Hindlimb muscle (tissue), 1 donor: ENCODE data around the gene FNBP1. TPM values are rescaled to one million over a fixed set of nuclear protein-coding genes. Genes with fewer than 3 reads are reported as not detected.

Source experiments
- DNase-seq: peaks from one replicate; pipeline ENCODE4 v3.0.0-alpha.2; 2013
- polyA plus RNA-seq: library from polyadenylated mRNA; unstranded; fragments of 120-200 nt; gene quantifications from one replicate; pipeline ENCODE4 v1.2.1, GENCODE V29; 2013; ENCODE audit not compliant: insufficient read length

Gene FNBP1
- polyA plus RNA-seq, 1 donor: 19.8 TPM

DNA sequence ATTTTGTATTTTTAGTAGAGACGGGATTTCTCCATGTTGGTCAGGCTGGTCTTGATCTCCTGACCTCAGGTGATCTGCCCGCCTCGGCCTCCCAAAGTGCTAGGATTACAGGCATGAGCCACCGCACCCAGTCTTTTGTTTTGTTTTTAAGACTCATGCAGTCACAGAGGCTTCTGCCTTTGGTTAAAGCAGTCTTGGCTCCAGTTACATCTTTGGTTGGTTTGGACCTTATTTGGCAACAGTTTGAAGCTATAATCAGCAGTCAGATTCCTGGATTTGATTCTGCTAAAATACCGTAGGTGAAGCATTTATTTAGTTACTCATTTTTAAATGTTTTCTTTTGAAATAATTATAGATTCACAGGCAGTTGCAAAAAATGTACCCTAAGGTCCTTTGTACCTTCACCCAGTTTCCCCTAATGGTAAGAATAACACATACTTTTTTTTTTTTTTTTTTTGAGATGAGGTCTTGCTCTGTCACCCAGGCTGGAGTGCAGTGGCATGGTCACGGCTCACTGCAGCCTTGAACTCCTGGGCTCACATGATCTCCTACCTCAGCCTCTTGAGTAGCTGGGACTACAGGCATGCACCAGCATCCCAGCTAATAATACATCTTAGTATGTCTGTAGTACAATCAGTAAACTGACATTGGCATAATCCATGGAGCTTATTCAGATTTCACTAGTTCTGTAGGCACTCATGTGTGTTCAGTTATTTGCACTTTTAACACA lies 192.0 kb downstream of the FNBP1 start:
- no peak for DNase-seq

DNA sequence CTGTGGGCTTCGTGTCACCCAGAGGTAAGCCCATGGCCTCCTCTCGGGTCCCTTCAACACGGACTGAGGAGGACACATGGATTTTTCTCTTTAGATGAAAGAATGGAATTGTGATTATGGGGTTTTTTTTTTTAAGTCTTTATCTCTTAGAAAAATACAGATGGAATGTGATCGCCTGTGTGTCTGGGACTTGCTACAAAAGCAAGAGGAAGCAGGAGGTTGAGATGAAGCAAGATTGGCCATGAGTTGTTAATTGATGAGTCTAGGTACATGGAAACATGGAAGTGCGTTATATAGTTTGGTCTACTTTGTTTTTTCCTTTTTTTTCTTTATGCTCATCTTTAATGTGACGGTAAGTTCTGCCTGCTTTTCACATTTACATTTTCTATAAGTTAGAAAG lies 193.1 kb downstream of the FNBP1 start:
- no peak for DNase-seq

DNA sequence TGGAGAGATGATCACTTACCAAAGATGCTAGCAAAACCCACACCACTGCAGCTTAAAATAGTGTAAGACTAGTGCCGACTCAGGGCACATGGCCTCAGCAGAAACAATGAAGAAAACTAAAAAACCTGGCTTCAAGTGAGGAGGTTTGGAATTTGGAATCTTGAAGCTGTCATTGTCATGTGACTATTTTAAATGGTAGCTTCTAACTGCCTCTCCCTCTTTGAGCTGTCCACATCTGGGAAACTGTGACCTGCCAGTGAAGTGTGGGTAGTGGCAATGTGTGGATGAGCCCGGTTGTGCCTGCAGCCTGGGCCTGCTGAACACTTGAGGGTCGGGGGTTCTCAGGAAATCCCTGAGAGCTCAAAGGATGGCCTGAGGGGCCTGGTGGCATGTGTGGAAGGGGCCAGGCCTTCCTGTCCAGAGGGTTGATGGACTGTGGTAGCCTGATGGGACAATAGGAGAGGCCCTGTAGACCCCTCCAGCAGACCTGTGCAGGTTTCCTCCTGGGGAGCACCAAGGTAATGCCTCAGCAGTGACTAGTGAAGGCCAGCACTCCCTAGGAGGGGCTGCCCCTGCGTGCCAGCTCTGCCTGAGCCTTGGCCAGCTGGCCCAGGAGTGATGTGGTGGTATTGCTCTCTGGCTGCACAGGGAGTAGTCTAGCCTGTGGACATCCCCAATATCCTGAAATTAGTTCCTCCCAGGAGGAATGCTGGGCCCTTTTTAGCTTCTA lies 194.1 kb downstream of the FNBP1 start:
- DNase-seq: no peak

DNA sequence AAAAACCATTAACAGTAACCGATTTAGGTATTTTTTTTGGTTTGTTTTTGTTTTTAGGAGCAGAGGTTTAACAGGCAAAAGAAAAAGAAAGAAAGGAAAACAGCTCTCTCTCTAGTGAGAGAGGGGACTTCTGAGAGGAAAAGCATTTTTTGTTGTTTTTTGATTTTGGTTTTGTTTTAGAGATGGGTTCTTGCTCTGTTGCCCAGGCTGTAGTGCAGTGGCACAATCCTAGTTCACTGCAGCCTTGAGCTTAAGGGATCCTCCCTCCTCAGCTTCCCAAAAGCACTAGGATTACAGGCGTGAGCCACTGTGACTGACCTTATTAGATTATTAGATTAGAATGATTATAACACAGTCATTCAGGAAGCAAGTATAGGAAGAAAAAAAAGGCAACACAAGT lies 197.6 kb downstream of the FNBP1 start:
- no peak for DNase-seq

DNA sequence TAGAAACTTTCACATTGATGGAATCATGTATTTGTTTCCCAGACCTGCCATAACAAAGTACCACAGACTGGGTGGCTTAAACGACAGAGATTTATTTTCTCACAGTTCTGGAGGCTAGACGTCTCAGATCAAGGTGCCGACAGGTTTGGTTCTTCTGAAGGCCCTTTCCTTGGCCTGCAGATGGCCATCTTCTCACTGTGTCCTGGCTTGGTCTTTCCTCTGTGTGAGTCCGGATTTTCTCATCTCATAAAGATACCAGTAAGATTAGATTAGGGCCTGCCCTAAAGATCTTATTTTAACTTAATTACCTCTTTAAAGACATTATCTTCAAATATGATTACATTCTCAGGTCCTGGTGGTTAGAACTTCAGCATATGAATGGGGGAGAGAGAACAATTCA lies 201.9 kb downstream of the FNBP1 start:
- no peak for DNase-seq

DNA sequence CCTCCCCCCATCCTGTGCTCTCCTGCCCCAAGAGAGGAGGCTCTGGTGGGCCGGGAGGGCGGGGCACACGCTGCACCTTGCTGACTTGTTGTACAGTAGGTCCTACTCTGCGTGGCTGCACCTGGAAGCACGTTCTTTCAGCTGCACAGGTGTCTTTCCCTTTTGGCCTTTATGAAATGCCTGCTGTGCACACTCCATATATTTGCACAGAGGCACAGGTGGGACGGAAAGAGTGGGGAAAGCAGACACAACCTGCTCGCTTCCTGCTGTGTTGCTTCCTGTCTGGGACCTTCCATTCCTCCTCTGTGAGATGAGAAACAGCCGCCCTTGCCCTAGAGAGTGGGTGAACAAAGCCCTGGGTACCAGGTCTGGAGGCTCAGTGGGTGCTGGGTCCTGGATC lies 203.0 kb downstream of the FNBP1 start:
- DNase-seq: no peak

DNA sequence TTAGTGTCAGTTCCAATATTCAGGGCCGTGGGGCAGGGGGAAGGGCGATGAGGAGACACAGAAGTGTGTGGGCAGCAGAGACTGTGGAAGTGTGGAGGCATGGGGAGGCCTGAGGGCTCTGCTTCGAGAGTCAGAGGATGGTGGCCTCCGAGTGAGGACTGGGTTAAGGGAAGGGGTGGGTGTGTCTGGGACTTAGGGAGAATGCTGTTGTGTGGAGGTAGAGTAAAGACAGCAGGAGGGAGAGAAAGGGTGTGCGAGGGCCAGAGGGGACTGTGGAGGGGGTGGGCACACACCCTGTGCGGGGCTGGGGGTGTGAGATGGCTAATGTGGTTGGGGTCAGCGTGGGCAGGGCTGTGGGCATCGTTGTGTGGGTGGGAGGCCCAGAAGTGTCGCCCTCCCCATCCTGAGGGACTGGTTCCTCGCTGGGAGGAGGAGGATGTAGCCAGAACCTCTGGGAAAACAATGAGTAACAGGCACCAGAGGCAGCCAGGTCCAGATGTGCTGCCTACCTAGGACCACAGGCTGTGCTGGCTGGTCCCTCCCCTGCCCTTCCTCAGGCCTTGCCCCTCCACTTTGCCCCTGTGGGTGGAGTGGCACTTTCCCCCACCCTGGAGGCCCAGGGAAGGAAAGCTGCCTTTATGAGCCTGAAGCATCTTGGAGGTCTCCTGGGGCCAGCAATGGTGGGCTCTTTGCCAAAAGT lies 203.5 kb downstream of the FNBP1 start:
- no peak for DNase-seq

DNA sequence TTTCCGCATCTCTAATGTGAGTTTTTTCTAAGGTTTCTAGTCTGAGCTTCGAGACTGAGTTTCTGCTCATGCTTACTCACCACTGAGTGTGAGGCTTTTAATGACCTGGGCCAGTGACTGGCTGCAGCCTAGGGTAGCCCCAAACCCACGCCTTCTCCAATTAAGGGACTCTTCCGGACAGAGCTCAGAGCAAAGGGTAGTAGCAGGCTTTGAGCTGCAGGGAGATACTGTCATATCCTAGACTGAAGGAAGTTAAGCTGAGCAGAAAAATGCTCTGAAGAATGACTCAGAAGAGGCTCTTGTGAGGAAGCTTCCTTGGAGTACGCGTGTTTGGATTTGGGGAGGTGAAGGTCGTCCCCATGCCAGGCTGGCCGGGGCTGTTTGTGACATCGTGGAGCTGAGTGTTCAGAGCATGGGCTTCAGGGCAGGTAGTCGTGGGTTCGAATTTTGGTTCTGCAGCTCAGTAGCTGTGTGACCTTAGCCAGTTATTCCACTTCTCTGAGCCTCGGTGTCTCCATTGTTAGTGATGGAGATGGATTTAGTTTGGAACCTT lies 204.2 kb downstream of the FNBP1 start:
- DNase-seq: no peak

Other genes starting within 250 kb of the FNBP1 start
- 13.6 TPM for gene TOR1B, start 240.0 kb downstream of the FNBP1 start, polyA plus RNA-seq
- gene TOR1A, start 219.1 kb downstream of the FNBP1 start, polyA plus RNA-seq: 21.6 TPM
- 37.0 TPM for gene C9orf78, start 207.9 kb downstream of the FNBP1 start, polyA plus RNA-seq
- gene USP20, start 207.7 kb downstream of the FNBP1 start, polyA plus RNA-seq: 17.5 TPM
- 33.9 TPM for gene GPR107, start 10.7 kb upstream of the FNBP1 start, polyA plus RNA-seq
- 73.8 TPM for gene NCS1, start 129.2 kb upstream of the FNBP1 start, polyA plus RNA-seq
- gene HMCN2, start 222.6 kb upstream of the FNBP1 start, polyA plus RNA-seq: 7.5 TPM